Endothelial cell (in vitro differentiated cells): ENCODE measurements around the gene MGRN1. TPM values are rescaled to one million over a fixed set of nuclear protein-coding genes. Genes with fewer than 3 reads are reported as not detected.
A peak's percentile ranks its signal among the peaks of the same experiment; 100 is the strongest.

ENCODE experiments used
- DNase-seq: peaks from one replicate; pipeline ENCODE4 v3.0.0; 2021; ENCODE audit warnings: low spot score
- H3K27ac Mint-ChIP-seq: one replicate; pipeline ENCODE4 v1.8.0; 2021; ENCODE audit warnings: mixed read lengths, inconsistent platforms; ENCODE audit not compliant: unreplicated experiment
- H3K27me3 Mint-ChIP-seq: one replicate; pipeline ENCODE4 v1.8.0; 2021; ENCODE audit warnings: mild to moderate bottlenecking, moderate library complexity, mixed read lengths, inconsistent platforms; ENCODE audit not compliant: unreplicated experiment
- H3K36me3 Mint-ChIP-seq: one replicate; pipeline ENCODE4 v1.8.0; 2021; ENCODE audit warnings: mild to moderate bottlenecking, low read depth, mixed read lengths, inconsistent platforms; ENCODE audit not compliant: unreplicated experiment
- H3K4me1 Mint-ChIP-seq: one replicate; pipeline ENCODE4 v1.8.0; 2021; ENCODE audit warnings: mild to moderate bottlenecking, mixed read lengths, inconsistent platforms; ENCODE audit not compliant: unreplicated experiment
- H3K4me3 Mint-ChIP-seq: one replicate; pipeline ENCODE4 v1.8.0; 2021; ENCODE audit warnings: mild to moderate bottlenecking, mixed read lengths, inconsistent platforms; ENCODE audit not compliant: unreplicated experiment
- H3K9me3 Mint-ChIP-seq: one replicate; pipeline ENCODE4 v1.8.0; 2021; ENCODE audit warnings: mixed read lengths, inconsistent platforms; ENCODE audit not compliant: unreplicated experiment
- CTCF ChIP-seq: fragments of 200-600 bp; sonication (generic); IDR thresholded peaks from one replicate; pipeline ENCODE4 v1.5.0; 2021; ENCODE audit warnings: antibody characterized with exemption; ENCODE audit not compliant: unreplicated experiment
- total RNA-seq: library from RNA; stranded (reverse); fragmentation: NEBNext Ultra II Directional; extraction: Animal tissue kit (Norgen Biotek cat#: 25700); gene quantifications from one replicate; pipeline ENCODE4 v1.2.1, GENCODE V29; 2021; ENCODE audit not compliant: unreplicated experiment

Gene MGRN1
- total RNA-seq, 1 donor from 2014 or later = 82.5 TPM

GRCh38 chr16:4685292-4685691, 60.7 kb downstream of the MGRN1 start:
- no peak for DNase-seq
- Mint-ChIP-seq H3K27ac (no peak overlapping the region), H3K4me1 (no peaks in the 10 kb centered on the region), H3K27me3 (peaks cover 7% of the 10 kb centered on the region), H3K36me3 (peaks cover 20% of the 10 kb centered on the region), H3K4me3 (peak overlapping the region; percentile 69), H3K9me3 (no peaks in the 10 kb centered on the region)
- no peak for TF ChIP-seq CTCF

- H3K9me3 Mint-ChIP-seq = no peaks in the 10 kb centered on the region
- peaks cover 20% of the 10 kb centered on the region for H3K36me3 Mint-ChIP-seq
Measured at GRCh38 chr16:4685776-4686496, 61.3 kb downstream of the MGRN1 start.

DNA sequence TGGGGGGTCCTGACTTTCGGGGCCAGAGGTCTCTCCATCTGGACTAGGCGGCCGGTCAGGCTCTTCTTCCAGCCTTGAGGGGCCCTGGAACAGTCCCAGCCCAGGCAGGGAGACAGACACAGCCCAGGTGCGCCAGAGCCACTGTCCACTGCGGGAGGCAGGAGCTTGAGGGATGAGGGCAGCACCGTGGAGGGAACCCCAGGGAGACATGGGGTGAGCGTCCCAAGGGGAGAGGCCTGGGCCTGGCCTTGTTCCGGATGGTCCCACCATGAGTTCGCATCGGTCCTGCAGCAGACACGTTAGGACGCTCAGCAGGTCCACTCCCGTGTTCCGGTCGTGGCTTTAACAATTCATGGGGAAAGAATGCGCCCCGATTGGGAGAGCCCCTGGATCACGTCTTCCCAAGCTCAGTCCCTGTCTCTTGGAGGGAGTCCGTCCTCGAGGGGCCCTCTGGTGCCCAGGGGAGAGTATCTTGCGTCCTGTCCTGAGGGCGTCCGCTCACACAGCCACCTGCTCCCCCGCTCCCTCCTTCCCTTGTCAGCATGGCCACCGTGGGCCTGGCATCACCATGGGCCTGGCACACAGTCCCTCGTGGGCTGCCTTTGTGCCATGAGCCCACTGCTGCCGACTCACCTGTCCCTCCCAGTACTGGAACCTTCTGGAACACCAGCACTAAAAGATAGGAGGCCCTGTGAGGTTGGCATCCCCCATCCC, 62.0 kb downstream of the MGRN1 start:
- H3K36me3 Mint-ChIP-seq = peaks cover 18% of the 10 kb centered on the region
- H3K27me3 Mint-ChIP-seq = peaks cover 13% of the 10 kb centered on the region

More at GRCh38 chr16:4685776-4686496, 61.3 kb downstream of the MGRN1 start:
- Mint-ChIP-seq H3K27ac (no peak overlapping the region), H3K4me1 (no peaks in the 10 kb centered on the region), H3K4me3 (peak overlapping the region; percentile 25), H3K27me3 (peaks cover 9% of the 10 kb centered on the region)
- TF ChIP-seq CTCF = no peak
- DNase-seq = no peak

DNA sequence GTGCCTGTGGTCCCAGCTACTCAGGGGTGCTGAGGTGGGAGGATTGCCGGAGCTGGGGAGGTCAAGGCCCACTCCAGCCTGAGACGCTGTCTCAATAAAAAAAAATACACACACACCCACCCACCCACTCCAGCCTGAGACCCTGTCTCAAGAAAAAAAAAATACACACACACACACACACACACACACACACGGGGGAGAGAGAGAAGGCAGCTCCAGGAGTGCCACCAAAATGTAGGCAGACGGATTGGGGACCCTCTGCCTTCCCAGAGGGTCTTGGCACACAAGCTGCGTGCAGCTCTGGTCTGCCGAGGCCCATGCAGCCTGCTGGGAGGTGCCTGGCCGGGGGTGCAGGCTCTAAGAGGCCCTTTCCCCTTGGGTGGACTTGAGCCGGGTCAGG, 62.8 kb downstream of the MGRN1 start:
- H3K27ac Mint-ChIP-seq = no peak overlapping the region
- no peak for DNase-seq
- TF ChIP-seq CTCF = no peak
- peaks cover 13% of the 10 kb centered on the region for H3K27me3 Mint-ChIP-seq
- H3K4me3 Mint-ChIP-seq = no peak overlapping the region
- H3K36me3 Mint-ChIP-seq = peaks cover 16% of the 10 kb centered on the region
- no peaks in the 10 kb centered on the region for H3K9me3 Mint-ChIP-seq
- H3K4me1 Mint-ChIP-seq = no peaks in the 10 kb centered on the region

More for the DNA sequence above, 62.0 kb downstream of the MGRN1 start:
- Mint-ChIP-seq H3K4me3 (peak overlapping the region; percentile 25), H3K4me1 (no peaks in the 10 kb centered on the region), H3K27ac (no peak overlapping the region), H3K9me3 (no peaks in the 10 kb centered on the region)
- DNase-seq = no peak
- TF ChIP-seq CTCF = no peak
